NCI-H1105 treated with DMSO at 0.1 percent for 48 hours (cell line): ENCODE measurements around the gene ILK.

Experiments used
- DNase-seq: peaks from one replicate; lab custom pipeline; 2025; lab: John Stamatoyannopoulos, UW

The ILK gene

GRCh38 chr11:6621711-6622211 is 18.2 kb downstream of the ILK start:
- DNase-seq: no peak

DNA sequence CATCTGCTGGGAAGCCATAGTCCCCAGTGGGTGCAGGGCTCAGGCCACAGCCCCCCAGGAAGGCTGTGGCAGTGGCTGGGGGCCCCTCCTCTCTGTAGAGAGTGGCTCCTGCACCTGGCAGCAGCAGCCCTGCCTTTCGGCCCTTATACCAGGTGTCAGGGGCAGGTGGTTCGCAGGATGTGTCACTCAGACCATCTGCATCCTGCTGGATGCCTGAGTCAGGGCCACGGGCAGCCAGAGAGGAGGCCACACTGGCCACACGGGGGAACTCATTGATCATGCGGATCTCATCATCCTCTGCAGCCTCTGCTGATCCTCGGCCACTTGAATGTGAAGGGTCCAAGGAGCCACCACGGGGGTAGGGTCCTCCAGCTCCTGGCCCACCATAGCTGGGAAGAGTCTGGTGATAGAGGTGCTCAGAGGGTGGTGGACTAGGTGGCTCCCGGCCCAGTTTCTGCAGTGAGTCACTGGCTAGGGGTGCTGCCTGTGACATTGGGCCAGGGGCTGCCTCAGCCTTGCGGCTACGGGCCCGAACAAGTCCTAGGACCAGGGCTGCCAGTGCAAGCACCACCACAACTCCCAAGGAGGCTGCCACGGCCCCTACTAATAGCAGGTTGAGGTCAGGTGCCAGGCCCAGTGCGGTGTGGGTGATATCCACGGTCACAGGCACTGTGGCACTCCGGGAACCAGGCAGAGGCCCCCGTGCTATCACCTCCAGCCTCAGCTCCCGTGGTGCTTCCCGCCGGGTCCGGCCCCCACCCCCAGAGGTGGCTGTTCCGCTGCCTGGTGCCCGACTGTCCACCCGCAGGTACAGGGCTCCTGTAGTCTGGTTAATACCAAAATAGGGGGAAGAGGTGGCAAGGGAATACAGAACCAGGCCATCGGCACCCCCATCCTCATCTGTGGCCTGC is 18.9 kb downstream of the ILK start:
- no peak for DNase-seq

- no peak for DNase-seq
Measured at GRCh38 chr11:6623391-6624363, 20.1 kb downstream of the ILK start.

GRCh38 chr11:6625156-6625831 is 21.7 kb downstream of the ILK start:
- no peak for DNase-seq

- no peak for DNase-seq
Measured at GRCh38 chr11:6625832-6626420, 22.4 kb downstream of the ILK start.

- no peak for DNase-seq
Measured at GRCh38 chr11:6626971-6627761, 23.6 kb downstream of the ILK start.

GRCh38 chr11:6627762-6628241 is 24.2 kb downstream of the ILK start:
- DNase-seq: no peak

GRCh38 chr11:6628526-6628925 is 25.0 kb downstream of the ILK start:
- DNase-seq: no peak

GRCh38 chr11:6629573-6629891 is 26.0 kb downstream of the ILK start:
- DNase-seq: no peak

GRCh38 chr11:6629892-6630631 is 26.5 kb downstream of the ILK start:
- no peak for DNase-seq

- no peak for DNase-seq
Measured at GRCh38 chr11:6630632-6631291, 27.2 kb downstream of the ILK start.

DNA sequence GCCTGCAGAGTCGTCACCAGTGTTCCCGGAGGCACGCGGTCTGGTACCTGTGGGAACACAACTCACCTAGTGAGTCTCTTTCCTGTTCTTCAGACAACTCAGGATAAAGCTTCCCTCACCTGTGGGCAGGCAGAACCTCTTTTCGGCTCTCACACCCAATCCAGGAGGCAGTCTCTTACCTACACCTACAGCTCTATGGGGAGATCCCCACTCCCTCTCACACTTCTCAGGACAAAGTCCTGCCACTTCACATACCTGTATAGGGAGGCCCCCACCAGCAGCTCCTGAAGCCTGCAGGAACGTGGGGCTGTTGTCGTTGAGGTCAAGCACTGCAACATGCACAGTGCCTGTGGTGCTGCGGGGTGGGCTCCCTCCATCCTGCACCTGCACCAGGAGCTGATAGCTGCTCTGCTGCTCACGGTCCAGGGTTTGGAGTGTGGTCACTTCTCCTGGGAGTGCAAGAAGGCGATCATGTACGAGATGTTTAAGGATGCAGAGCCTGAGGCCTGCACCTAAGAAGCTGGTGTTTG is 27.9 kb downstream of the ILK start:
- no peak for DNase-seq

DNA sequence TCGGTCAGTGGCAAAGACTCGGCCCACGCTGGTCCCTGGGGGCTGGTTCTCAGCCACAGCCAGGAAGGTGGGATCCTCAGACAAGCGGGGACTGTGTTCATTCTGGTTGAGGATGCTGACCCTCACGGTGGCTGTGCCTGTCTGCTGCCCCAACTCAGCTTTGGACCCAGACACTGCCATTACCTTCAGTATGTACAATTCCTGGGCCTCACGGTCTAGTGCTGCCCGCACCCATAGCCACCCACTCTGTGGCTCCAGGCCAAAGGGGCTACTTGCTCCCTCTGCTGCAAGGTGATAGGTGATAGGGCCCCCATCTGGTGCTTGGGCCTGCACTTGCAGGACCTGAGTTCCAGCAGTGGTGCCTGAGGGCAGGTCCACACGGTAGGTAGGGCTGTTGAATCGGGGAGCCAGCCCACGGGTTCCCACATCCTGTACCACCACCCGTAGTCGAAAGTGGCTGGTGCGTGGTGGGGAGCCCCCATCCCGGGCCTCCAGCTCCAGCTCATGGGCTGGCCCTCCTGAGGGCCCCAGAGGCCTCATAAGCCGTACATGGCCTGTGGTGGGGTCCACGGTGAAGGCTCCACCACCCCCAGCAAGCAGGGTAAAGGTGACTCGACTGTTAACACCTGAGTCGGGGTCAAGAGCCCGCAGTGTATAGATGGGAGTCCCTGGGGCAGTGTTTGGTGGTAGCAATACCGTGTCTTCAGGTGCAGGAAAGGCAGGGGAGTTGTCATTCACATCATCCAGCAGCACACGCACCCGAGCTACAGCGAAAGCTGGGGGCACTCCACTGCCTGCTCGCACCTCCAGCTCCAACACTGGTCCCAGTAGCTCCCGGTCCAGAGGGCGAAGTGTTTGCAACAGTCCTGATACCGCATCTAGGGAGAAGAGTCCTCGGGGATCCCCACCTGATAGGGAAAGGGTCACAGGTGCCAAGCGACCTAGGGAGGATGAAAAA is 28.8 kb downstream of the ILK start:
- DNase-seq: no peak

- DNase-seq: no peak
Measured at GRCh38 chr11:6633422-6634408, 30.1 kb downstream of the ILK start.

GRCh38 chr11:6634534-6634933 is 31.0 kb downstream of the ILK start:
- no peak for DNase-seq

- no peak for DNase-seq
Measured at GRCh38 chr11:6635082-6635932, 31.7 kb downstream of the ILK start.
